Activated CD4-positive, alpha-beta T cell treated with anti-CD3 and anti-CD28 coated beads, Interleukin-2, amount 50 U/mL, for 24 hours (primary cell): Measurements from ENCODE around the gene UCN2.

ENCODE experiments used
- DNase-seq, 2 donors: peaks; one replicate each; pipeline ENCODE4 v3.0.0-alpha.2; 2020; ENCODE audit warnings: low read depth in 1 of 2, low spot score in 1 of 2

The UCN2 gene, protein sequence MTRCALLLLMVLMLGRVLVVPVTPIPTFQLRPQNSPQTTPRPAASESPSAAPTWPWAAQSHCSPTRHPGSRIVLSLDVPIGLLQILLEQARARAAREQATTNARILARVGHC

DNA sequence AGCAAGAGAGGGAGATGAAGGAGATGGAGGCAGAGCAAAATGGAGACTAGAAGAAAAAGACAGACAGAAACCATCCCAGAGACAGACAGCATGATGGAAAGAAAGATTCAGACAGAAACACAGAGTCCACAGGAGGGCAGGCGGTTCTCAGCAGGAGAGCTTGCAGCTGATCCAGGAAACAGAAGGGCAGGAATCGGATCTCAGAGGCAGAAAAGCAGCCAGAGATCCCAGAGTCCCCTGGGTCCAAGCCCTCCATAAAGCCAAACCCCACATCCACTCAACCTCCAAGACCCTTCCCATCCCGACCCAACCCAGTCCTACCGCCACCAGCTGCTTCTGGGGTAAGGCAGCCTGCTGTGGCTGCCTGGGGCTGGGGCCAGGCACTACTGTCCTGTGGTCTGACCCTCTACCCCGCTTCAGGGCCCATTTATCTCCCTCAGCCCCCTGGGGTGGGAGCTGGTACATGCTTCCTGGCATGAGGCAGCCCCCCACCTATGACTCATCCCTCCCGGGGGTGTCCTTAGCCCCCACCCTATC, at the start of gene UCN2:
Gene UCN2, minus strand, starts transcription at position 400 of the 537 bp plus-strand sequence. CDS start 657 bp downstream, outside the sequence.
- DNase-seq = no peak

DNA sequence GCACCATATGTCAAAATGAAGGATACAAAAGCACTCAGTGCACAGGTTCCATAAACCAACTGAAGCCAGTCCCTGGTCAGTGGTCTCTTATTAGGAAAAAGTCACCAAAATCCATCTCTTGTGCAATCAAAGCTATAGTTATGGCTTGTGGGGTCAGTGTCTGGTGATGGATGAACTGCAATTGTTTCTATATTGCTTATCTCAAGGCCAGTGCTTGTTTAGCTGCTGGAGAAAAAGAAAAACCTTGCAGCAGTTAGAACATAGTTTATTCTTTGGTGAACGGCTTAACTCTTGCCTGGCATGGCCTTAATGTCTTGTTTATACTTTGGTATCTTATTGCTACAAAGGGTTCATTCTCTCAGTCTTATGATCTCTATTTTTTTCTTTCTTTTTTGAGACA, 48.7 kb upstream of the UCN2 start:
- DNase-seq = no peak

DNA sequence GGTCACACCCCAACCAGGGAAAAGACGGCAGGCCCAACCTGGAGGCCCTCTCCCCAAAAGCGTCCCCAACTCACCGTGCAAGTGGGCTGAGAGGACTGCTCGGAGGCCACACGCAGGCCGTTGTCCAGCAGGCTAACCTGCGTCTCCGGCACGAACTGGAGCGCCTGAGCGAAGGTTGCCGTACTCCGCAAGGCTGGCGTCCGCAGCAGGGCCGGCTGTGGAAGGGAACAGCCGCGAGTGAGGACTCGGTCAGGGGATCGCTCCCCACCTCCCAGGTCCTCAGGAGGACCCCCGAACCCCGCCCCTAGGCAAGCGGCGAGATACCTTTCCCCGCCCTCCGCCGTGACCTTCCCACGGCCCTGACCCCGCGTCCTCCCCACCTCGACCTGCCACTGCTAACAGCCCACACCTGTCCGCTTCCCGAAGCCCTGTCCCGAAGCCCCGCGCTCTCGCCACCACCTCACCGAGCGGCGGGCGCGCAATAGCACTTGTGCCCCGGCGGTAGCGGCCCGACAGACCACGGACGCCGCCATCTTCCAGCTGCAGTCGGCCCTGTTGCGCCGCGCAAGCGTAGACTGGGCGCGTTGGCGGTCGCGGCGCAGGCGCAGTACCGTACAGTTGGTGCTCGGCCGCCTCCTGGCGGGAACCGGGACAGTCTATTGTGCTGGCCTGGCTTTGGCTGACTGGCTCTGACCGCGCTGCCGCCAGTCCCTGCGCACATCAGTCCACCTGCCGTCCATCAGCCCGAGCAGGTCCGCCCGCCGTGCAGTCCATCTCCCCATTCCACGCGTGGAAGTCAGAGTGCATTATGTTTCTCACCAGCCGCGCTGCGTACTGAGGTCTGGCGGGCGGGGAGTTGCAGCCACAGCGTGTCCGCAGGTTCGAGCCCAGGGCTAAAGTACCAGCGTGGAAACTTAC, 45.8 kb upstream of the UCN2 start, which contains the start of gene UQCRC1:
Gene UQCRC1, minus strand, starts transcription at position 559 of the 918 bp plus-strand sequence. Its CDS starts 26 bp downstream, at position 533.
- DNase-seq = peak; percentile 85 to 88

DNA sequence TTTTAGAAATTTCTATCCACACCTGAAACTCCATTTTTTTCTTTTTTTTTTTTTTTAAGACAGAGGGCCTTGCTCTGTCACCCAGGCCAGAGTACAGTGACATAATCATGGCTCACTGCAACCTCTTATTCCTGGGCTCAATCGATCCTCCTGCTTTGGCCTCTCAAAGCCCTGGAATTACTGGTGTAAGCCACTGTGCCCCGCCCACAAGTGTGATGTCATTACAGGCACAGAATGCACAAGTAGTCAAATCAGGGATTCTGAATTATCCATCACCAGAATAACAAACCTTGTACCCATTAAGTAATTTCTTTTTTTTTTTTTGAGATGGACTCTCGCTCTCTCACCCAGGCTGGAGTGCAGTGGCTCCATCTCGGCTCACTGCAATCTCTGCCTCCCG, 43.9 kb upstream of the UCN2 start:
- DNase-seq = no peak

DNA sequence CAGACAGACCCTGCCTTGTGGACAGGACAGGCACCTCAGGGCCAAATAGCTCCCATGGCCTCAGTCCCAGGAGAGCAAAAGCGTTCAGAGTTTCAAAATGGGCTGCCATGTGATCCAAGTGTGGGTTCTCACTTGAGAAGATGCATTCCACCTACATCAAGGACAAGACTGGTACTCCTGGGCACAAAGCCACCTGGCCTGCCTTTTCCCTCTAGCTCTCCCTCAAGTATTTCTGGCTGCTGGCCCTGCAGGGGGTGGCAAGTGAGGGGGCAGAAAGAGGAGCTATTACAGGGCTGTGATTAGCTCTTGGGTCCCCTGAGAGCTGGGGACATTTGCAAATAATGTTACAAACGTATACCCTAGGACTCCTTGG, 38.0 kb upstream of the UCN2 start:
- DNase-seq = no peak

DNA sequence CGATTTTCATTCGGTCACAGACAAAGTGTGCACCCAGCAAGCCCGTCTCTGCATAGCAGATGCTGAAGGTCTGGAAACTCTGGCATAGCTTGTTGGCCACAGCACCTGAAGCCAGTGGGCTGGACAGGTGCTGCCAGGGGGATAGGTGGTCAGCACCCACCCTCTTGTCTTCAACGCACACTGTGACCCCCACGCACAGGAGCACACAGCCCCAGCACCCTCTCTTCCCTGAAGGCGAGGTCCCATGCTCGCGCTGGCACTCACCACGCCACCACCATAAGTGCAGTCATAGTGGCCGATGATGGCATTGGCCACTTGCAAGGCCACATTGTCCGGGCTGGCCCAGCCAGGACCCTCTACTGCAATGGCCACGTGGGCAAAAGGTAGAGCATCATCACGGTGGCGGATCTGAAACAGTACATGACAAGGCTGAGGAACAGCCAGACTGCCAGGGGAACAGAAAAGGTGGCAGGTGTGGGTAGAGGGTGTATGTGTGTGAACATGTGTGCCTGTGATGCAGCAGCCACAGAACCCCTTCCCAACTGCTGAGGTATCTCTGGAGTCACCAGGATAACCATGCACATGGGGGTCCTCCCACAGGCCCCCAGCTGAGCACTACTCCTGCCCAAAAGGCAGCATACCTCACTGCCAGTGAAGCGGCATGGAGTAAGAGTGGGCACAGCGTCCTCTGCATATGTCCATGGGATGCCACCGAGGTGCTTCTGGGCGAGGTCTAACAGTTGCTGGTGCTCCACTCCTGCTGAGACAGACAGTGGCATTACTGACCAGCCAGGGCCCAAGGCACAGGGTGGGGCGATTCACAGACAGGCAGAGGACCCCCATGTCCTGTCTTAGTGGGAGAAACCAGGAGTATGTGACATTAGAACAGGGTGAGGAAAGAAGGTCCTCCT, 37.4 kb upstream of the UCN2 start:
- no peak for DNase-seq

DNA sequence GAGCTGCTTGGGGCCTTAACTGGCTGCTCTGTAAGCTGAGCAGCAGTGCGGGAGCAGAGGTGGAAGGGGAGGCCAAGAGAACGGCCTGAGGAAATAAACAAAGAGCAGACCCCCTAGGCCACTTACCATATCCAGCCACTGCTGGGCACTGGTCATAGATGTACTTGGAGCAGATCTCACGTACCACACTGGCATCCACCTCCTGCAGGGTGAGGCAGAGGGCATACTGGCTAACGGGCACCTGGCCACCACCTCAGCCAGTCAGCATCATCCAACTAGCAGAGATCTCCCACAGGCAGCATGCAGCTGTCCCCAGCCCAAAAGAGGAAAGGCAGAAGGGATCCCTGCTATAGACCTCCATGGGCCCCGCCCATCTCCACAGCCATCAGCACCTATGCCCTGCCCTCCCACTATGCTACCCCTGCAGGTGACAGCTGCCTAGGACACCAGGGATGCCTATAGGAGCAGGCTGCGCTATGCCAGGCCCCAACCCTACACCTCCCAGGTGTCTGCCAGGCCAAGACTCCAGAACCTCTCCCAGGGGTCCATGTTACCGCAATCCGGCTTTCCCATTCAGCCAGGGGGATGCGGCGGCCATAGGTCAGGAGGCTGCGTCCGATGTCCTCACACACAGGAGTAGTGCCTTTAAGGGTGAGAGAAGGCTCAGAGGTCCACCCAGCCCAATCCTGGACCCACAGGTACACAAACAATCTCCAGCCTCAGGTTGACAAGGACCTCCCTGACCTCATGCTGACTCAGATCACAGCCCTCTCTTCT, 36.1 kb upstream of the UCN2 start:
- no peak for DNase-seq

DNA sequence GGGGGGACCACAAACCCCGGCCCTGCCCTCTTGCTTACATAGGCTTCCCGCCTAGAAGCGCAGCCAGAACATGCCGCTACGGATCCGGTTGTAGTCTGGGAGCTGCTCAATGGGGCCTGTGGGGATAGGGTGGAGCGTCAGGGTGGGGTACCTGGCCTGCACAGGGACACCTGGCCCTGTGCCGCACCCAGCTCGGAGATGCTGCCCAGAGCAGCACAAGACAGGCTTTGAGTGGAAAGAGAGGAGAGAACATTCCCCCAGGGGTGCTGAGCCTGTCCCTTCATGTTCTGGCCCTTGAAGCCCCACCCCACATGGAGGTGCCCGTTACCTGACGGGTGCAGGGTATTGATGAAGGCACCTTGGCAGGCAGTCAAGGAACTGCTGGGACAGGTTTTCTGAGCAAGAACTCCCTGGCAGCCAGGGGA, 35.5 kb upstream of the UCN2 start:
- no peak for DNase-seq

DNA sequence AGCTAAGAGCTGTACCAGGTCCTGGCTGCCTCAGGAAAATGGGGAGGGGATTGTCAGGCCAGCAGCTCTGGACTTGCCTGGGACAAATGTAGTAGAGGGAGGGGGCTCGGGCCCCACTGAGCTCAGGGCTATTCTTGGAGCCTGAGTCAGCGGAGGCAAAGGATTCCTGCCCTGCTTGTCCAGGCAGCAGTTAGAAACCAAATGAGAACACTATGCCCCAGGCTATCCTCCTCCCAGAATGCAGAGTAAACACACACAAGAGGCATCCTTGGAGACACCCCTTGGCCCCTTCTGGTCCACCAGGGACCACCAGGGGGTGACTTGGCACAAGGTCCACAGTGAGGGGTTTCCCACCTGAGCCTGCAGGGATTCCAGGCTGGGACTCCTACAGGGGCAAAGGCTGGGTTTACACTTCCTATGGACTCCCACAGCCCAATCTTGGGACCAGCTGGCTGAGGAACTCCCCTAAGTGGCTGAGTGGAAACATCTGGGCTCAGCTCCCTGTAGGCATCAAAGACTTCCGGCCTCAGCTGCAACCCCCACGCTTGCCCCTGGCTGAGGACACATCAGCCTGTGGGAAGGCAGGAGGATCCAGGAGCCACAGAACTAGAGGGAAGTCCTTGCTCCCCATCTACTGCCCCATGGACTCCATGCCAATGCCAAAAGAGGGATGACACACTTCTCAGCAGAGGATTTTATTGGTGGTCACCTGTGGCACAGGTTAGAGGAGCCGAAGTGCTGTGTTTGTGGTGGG, 34.9 kb upstream of the UCN2 start:
- DNase-seq = no peak

DNA sequence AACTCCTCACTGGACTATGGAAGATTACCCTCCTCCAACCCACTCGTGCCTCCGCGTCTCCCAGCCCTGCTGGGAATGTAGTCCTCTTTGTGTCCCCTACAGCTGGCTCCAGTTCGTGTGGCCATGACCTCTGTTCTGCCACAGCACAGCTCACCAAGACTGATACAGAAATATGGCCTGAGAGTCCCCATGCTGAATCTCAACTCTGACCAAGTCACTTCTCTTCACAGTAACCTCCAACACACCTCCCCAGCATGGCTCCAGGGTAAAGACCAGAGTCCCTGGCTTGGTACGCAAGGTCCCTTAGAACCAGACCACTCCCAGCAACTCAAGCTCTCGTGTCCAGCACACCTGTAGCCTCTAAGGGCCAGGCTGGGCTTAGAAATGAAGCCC, 33.8 kb upstream of the UCN2 start:
- DNase-seq = no peak

DNA sequence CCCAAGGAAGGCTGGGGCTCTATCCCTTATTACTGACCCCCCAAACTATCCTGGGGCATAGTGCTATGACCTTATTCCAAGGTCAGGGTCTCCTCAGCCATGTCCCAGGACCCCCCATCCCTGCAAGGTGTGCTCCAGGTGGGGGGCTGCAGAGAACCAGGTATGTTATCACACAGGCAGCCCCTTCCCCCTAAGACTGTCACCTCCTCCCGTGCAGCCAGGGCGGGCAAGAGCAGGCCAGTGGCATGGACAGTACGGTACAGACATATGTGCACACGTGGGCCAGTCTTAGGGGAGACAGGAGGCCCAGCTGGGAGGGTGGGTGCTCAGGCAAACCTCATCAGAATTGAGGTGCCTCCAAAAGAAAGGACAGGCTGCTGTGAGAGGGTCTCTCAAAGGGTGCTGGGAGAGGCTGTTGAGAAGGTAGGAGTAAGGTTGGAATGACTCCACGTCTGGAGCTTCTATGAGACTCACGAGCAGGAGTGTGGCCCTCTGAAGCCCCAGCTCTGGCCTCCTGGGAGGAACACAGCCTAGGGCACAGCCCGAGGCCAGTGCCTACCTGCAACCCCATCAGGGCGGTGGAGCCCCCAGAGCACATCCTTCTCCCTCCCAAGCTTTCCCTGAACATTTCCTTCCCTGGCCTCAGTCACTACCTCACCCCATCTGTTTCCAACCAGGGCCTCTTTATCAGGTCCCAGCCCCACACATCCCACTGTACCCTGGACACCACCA, 33.3 kb upstream of the UCN2 start:
- DNase-seq = no peak

DNA sequence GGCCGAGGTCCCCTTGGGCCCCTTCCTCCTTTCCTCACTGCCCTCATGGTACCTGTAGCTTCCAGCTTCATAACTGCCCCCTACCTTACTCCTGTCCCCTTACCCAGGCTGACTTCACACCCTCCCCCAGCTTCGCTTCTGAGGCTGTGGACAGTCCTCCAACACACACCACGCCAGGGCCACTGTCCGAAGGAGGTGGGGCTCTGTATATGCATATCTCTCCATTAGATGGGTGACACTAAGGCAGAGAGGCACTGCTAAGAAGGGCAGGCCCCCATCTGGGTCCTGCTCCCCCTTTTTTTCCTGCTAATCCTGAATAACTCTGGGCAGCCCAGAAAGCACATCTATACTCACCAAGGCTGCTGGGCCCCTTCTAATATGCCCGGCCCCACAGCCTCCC, 32.6 kb upstream of the UCN2 start:
- no peak for DNase-seq

DNA sequence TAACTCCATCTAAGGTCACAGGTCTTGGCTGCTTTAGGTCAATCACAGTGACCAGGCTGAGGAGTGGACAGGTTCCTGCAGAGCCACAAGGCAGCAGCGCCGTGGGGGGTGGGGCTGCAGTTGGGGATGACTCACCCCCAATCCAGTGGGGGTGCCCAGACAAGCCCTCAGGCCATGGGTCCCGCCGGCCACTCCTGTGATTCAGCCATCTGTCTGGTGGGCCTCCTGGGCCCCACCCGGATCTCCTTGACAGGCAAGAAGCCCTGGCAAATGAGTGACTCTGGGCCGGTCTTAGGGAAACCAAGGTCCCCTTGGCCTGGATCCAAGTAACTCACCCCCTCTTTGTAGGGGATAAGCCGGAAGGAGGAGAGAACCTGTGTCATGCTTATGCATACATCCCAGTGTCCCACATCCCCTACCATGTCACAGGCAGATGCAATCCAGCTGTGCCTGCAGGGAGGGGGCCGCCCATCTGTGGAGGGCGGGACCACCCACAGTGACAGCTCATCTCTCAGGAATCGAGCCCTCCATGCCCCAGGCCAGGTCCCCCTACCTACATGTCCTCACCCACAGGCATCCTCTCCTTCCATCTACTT, 32.0 kb upstream of the UCN2 start:
- no peak for DNase-seq

DNA sequence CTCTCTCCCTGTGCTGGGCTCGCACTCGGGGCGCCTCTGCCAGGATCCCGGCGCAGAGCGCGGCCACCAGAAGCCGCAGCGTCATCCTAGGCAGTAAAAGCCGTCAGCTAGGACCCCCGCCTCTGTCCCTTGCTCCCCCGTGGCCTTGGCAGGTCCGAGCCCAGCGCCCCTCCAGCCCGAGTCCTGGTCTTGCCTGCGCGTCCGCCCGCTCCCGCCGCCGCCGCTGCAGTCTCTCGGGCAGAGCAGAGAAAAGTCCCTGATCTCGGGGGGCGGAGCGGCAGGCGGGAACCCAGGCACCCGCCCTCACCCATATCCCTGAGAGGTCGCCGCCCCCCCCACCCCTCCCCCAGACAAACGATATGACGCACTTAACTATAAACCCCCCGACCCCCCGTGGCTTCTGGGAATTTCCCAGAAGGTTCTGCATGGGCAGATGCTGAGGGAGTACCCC, 31.5 kb upstream of the UCN2 start, which contains the start of gene COL7A1:
Gene COL7A1, minus strand, starts transcription at position 255 of the 451 bp plus-strand sequence. Its CDS starts 170 bp downstream, at position 85.
- DNase-seq = no peak

DNA sequence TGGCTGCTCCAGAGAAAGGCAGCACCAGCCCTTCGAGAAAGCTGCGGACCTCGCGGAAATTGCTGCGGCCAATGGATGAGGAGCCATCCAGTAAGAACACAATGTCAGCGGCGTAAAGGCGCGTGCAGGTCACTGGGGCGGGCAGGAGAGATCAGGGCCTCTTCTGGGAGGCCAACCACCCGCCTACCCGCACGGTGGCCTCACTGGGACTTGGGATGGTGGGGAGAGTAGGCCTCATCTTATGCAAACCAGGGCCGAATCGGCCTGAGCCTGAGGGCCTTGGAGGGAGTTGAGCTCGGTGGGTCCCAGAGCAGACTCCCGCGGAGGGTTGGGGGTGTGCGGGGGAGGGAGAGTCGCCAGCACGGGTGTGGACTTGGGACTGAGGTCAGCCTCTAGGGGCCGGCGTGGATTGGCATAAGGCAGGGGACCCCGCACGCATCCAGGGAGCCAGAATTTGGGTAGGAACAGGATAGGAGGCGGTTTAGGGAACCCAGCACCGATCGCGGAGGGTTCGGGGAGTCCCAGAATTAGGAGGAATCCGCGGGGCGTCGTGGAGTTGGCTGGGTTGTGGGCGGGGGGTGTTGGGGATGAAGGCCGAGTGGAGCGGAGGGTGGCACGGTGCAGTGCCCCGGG, 31.0 kb upstream of the UCN2 start:
- DNase-seq = no peak

DNA sequence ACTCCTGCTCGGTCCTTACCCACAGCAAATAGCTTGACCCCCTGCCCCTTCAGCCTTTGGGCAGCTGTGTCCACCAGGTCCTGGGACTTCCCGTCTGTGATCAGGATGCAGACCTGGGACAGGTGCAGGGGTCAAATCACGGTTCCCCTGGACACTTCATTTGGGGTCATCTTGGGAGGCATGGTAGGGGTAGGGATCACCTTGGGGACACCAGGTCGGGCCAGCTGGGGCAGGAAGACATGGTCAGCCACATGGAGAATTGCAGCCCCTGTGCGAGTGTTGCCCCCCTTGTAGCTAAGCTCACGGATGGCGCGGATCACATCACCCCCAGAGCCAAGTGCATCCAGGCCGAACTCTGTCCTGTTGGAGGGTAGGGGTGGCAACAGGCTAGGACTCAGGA, 29.8 kb upstream of the UCN2 start:
- no peak for DNase-seq

DNA sequence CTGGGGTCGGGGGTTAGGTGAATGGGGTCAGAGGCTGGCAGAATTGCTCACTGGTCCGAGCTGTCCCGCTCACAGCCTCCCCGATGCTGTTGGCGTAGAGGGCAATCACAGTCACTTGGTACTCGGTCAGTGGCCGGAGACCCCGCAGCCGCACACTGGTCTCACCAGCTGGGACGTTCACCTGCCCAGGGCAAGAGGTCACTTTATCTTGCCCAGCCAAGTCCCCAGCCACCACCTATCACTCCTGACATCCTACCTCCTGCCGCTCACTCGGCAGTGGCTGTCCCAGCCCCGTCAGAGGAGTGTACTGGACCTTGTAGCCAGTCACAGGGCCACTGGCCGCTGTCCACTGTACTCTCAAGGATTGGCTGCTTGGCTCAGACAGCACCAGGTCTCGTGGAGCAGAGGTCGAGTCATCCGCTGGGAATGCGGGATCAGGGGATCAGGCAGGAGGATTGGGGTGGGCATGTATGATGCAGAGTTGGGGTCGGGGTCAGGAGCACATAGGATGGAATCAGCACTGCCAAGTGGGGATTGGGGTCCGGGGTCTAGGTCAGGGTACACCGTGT, 29.0 kb upstream of the UCN2 start:
- DNase-seq = no peak
